Transverse colon (tissue), 4 donors: ENCODE results near the gene GPT2. TPM values are rescaled to one million over a fixed set of nuclear protein-coding genes. Genes with fewer than 3 reads are reported as not detected.

Experiments
- DNase-seq: peaks from one replicate; pipeline ENCODE4 v3.0.0-alpha.2; 2019
- H3K27ac ChIP-seq, 4 donors: fragments of 200-600 bp; sonication (generic); 2 replicates each; pipeline ENCODE4 v1.5.1; 2016 to 2018; ENCODE audit warnings: inconsistent platforms in 4 of 4
- H3K27me3 ChIP-seq: fragments of 200-600 bp; sonication (generic); 2 replicates; pipeline ENCODE4 v1.5.1; 2017; ENCODE audit warnings: inconsistent platforms
- H3K36me3 ChIP-seq, 4 donors: fragments of 200-600 bp; sonication (generic); 2 replicates each; pipeline ENCODE4 v1.5.1; 2017 to 2019; ENCODE audit warnings: inconsistent platforms in 4 of 4
- H3K4me1 ChIP-seq, 4 donors: fragments of 200-600 bp; sonication (generic); 2 replicates each; pipeline ENCODE4 v1.5.1; 2017 to 2020; ENCODE audit warnings: inconsistent platforms in 4 of 4
- H3K4me3 ChIP-seq, 4 donors: fragments of 200-600 bp; sonication (generic); 1 replicate in 1 of 4; 2 replicates in 3 of 4; pipeline versions ENCODE4 v1.5.1 to v1.6.1; 2017 to 2019; ENCODE audit warnings: inconsistent platforms in 4 of 4
- H3K9me3 ChIP-seq, 2 donors: fragments of 200-600 bp; sonication (generic); 2 replicates each; pipeline ENCODE4 v1.5.1; 2017 to 2019; ENCODE audit warnings: inconsistent platforms in 2 of 2
- CTCF ChIP-seq, 5 experiments: fragments of 200-600 bp in 3 of 5; fragments of 450-650 bp in 2 of 5; sonication (generic) in 3 of 5; IDR thresholded peaks; 1 replicate in 2 of 5; 2 replicates in 3 of 5; pipeline ENCODE4 v1.5.1; 2016 to 2017; ENCODE audit warnings: antibody characterized with exemption in 5 of 5, inconsistent platforms in 3 of 5, mild to moderate bottlenecking in 2 of 5, moderate library complexity in 1 of 5
- EP300 ChIP-seq: sonication (generic); formaldehyde crosslinking; IDR thresholded peaks from one replicate; pipeline ENCODE4 v1.6.1; 2017; ENCODE audit warnings: antibody characterized with exemption, low read depth
- POLR2A ChIP-seq: fragments of 450-650 bp; IDR thresholded peaks from one replicate; pipeline ENCODE4 v1.6.1; 2016; ENCODE audit warnings: antibody characterized with exemption, mild to moderate bottlenecking, moderate library complexity
- POLR2AphosphoS5 ChIP-seq, 3 donors: sonication (generic); formaldehyde crosslinking; IDR thresholded peaks; one replicate each; pipeline ENCODE4 v1.6.1; 2016; ENCODE audit warnings: antibody characterized with exemption in 3 of 3
- WGBS, 2 donors: methylation state at CpG; one replicate each; pipeline ENCODE4 v1.1.5; 2018; ENCODE audit warnings: low coverage in 1 of 2; 5-methylcytosine and 5-hydroxymethylcytosine counted together
- in situ Hi-C, 4 donors: fragments of 200-750 bp; cut with MboI; loops; one replicate each; pipeline versions ENCODE4 v1.15.0 to v1.15.1; 2017; ENCODE audit warnings: low sequenced_read_pairs in 3 of 4, low pct_ligation_motif_present in 1 of 4, low pct_unique_long_range_greater_than_20kb in 1 of 4
- intact Hi-C: fragments of 100-400 bp; cut with DNase I; formaldehyde crosslinking; loops from one replicate; pipeline ENCODE4 v1.15.1; 2023; ENCODE audit warnings: low total_unique reads
- total RNA-seq, 4 donors: library from RNA; depleted of rRNA; stranded (reverse); fragments of >200 nt; gene quantifications; one replicate each; pipeline ENCODE4 v1.1.0, GENCODE V29; 2016

Gene GPT2
- total RNA-seq, 4 donors from 2014 or later = 10.9 to 29.5 (median 16.9) TPM

- Histone ChIP-seq H3K27me3 (no peaks in the 10 kb centered on the region), H3K4me3 (no peak overlapping the region), H3K27ac (peak overlapping the region in 2 of 4 donors; percentile 79 to 85), H3K4me1 (peaks cover 8 to 18% (median 13%) of the 10 kb centered on the region in 4 donors), H3K36me3 (no peaks in the 10 kb centered on the region), H3K9me3 (no peaks in the 10 kb centered on the region)
- no peak for DNase-seq
- in situ Hi-C loops = no loop called here
- 67 to 82% methylated on average over 5 to 6 of the region's 6 CpGs for WGBS, 2 donors
- TF ChIP-seq POLR2AphosphoS5 (IDR thresholded peaks at IDR 0.05) = no peak
- TF ChIP-seq CTCF (IDR thresholded peaks at IDR 0.05) = no peak
- TF ChIP-seq POLR2A = no peak
- TF ChIP-seq EP300 = no peak
- intact Hi-C loops = no loop called here
Measured at GRCh38 chr16:46882940-46883307, 1.2 kb upstream of the GPT2 start.

GRCh38 chr16:46883353-46883689 is 841 bp upstream of the GPT2 start:
- in situ Hi-C loops = no loop called here
- peak; percentile 17 for DNase-seq
- H3K4me1 ChIP-seq = peaks cover 8 to 18% (median 13%) of the 10 kb centered on the region in 4 donors
- 6 to 19% methylated on average over 6 to 10 of the region's 10 CpGs for WGBS, 2 donors
- H3K36me3 ChIP-seq = no peaks in the 10 kb centered on the region
- H3K4me3 ChIP-seq = peak overlapping the region; percentile 45 to 82 (median 70)
- TF ChIP-seq POLR2AphosphoS5 (IDR thresholded peaks at IDR 0.05) (no peak), POLR2A (no peak), EP300 (no peak), CTCF (IDR thresholded peaks at IDR 0.05) (no peak)
- H3K27ac ChIP-seq = peak overlapping the region; percentile 56 to 85 (median 78)
- no peaks in the 10 kb centered on the region for H3K27me3 ChIP-seq
- no peaks in the 10 kb centered on the region for H3K9me3 ChIP-seq
- intact Hi-C loops = no loop called here

- no peaks in the 10 kb centered on the region for H3K36me3 ChIP-seq
- peak overlapping the region; percentile 56 to 85 (median 78) for H3K27ac ChIP-seq
- TF ChIP-seq POLR2AphosphoS5 (IDR thresholded peaks at IDR 0.05) (no peak), EP300 (no peak), POLR2A (no peak)
- no peaks in the 10 kb centered on the region for H3K9me3 ChIP-seq
- H3K4me1 ChIP-seq = peaks cover 8 to 18% (median 13%) of the 10 kb centered on the region in 4 donors
- 6% methylated on average over 57 of the region's 72 CpGs; no CpG with 5 or more reads in 1 of the 2 donors for WGBS, 2 donors
- peak overlapping the region; percentile 63 to 98 (median 80) for H3K4me3 ChIP-seq
- intact Hi-C loops (no loop called here), in situ Hi-C loops (no loop called here)
- no peaks in the 10 kb centered on the region for H3K27me3 ChIP-seq
- DNase-seq = peak; percentile 28
Measured at GRCh38 chr16:46884513-46885293, 541 bp downstream of the GPT2 start.

GRCh38 chr16:46885960-46886763 is 2.0 kb downstream of the GPT2 start:
- H3K27ac ChIP-seq = no peak overlapping the region
- peaks cover 8 to 18% (median 13%) of the 10 kb centered on the region in 4 donors for H3K4me1 ChIP-seq
- in situ Hi-C loops = no loop called here
- no peak for TF ChIP-seq EP300
- TF ChIP-seq POLR2A = no peak
- TF ChIP-seq CTCF (IDR thresholded peaks at IDR 0.05) = no peak
- no peak for TF ChIP-seq POLR2AphosphoS5 (IDR thresholded peaks at IDR 0.05)
- no peak overlapping the region for H3K4me3 ChIP-seq
- H3K27me3 ChIP-seq = no peaks in the 10 kb centered on the region
- intact Hi-C loops = no loop called here
- no peaks in the 10 kb centered on the region for H3K36me3 ChIP-seq
- DNase-seq = no peak
- 86% methylated on average over 12 of the region's 12 CpGs; no CpG with 5 or more reads in 1 of the 2 donors for WGBS, 2 donors
- H3K9me3 ChIP-seq = no peaks in the 10 kb centered on the region
